Amniotic epithelial cell (primary cell): ENCODE data around the gene PRDM16.

ENCODE experiments used
- DNase-seq: peaks from one replicate; pipeline ENCODE4 v3.0.0-alpha.2; 2010; ENCODE audit warnings: low read depth

Gene PRDM16

DNA sequence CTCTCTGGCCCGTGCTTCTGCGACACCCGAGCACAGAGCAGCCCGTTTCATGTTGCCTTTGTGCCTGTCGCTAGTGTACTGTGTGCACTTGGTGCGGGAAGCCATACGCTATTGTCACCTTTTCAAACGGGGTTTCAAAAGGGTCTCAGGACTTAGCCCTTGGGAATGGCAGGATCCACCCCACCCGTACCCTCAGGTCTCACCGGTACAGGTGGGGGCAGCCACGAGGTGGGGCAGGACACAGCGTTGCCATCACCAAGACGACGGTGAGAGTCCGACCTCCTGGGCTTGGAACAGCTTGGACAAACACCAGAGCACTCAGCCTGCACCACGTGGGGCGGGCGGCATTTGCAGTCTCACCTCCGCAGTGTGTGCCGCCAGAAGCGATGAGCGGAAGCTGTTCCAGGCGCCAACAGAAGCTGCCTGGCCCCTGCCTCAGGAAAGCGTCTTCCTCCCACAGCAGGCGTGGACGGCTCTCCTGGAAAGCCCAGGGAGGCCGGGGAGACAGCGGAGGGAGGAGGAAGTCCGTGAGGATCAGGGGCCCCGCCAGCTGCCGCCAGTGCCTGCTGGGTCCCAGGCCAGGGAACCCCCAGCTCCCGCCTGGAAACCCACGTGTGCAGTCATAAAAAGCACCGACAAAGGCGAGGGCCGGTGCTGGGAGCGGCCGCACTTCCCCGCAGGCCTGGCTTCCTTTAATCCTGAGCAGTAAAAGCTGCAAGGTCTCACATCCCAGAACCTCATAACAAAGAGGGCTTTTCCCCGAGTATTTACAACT is 254.2 kb downstream of the PRDM16 start:
- no peak for DNase-seq

DNA sequence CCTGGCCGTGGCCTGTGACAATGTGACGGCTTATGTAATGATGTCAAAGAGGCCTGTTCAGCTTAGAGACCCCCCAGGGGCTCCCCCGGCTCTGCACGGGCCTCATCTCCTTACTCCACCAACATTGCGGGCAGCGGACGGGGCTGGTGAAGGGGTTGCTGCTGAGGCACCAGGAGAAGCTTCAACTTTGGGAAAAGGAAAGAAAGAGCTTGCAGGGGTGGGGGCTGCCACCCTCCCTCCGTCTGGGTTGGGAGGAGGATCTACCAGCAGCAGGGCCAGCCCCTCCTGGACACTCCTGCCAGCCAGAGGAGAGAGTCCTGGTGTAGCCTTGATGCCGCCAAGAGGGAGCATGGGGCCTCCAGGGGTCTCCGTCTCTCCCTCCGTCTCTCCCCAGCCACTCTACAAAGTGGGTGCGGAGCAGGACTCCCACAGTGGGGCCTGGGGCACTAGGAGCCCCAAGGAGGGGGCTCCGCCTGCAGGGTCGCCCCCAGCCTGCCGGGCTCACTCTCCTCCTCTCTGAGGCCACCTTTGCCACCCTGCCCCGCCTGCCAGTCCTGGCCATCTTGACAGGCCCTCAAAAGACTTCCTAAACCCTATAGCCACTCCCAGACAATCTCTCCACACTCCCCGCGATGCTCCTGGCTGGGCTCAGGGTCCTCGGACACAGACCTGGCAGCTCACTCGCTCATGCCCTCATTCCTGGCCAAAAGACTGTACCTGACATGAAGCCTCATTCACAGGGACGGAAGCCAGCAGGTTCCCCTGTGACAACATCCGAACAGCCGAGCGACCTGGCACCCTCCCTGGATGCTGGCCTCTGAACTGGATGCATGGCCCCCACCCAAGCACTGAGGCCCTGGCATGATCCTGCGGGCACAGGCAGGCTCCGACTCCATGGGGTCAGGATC is 255.0 kb downstream of the PRDM16 start:
- DNase-seq = no peak

DNA sequence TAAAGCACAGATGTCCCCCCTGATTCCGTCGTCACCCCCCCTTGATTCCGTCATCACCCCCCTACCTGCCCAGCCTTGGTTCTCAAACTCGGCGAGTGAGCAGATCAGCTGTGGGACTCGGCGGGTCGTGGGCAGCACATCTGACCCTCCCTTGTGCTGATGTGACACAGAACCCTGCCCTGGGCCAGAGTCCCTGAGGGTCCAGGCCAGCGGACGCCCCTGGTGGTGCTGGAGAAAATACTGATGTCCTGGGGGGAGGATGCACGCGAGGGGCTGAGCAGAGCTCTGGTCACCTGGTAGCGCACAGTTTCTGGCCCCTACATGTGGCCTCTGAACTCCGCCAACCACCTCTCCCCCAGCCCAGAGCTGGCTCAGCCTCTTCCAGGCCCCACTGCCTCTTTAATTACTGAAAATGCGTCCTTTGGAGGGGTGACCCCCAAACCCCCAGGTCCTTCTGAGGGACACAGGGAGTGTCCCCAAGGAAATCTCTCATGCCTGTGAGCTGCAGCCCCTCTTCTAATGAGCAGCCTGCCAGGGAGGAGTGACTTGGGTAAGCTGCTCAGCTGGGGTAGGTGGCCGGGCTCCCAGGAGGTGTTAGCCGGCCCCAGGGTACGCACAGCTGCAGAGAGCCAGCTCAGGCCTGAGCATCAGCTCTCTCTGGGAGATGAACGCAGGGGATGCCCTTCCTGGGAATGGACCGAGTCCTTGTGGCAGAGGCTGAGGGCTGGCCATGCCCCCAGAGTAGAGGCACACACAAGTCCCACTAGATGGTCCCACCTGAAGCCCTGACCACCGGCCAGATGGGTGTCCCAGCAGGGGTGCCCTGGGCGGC is 255.9 kb downstream of the PRDM16 start:
- no peak for DNase-seq

DNA sequence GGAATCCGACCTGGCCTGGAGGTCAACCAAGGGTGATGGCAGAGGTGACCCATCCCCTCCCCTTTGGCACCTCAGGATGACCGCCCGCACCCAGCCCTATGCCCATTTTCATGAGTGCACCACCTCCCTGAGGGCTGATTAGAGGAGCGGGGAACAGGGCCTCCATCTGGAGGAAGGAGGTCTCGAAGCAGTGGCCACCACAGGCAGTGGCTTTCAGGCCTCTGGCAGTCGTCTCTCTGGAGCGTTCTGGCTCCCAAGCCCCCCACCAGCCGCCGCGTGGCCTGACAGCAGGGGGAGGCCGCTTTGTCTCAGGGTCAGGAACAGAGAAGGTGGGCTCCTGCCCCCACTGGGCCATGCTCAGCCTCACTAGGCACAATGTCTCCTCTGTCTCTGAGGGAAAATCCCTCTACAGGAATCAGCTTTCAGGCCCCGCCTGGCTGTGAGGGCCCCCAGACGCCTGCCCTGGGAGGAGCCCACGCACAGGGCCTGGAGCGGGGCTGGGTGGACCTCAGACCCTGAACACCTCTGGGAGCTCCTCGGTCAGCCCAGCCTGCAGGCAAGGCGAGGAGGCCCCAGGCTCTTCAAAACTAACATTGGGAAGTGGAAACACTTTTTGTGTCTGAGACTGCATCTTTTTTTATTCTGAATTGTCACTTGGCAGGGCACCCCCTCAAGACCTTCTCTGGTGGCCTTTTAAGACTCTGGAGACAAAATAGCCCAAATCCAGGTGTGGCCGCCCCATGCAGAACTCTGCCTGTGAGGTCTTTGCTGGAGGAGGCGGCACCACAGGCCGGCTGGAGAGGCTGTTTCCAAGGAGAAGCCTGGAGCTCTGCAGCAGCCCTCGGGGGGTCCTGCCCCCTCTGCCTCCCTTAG is 257.7 kb downstream of the PRDM16 start:
- DNase-seq = no peak

DNA sequence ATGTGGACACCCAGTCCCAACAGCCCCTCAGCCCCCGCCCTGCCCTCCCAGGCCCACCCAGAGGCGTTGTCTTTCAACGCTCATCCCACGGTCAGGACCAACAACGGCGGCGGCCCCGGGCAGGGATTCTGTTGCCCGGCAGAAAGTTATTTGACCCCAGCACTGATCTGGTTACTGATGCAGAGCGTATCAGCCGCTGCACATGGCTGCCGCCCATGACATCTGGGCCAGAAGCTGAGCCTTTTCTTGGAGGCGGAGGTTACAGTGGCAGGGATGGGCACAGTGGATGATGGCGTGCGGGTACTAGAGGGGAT is 258.3 kb downstream of the PRDM16 start:
- DNase-seq = no peak

DNA sequence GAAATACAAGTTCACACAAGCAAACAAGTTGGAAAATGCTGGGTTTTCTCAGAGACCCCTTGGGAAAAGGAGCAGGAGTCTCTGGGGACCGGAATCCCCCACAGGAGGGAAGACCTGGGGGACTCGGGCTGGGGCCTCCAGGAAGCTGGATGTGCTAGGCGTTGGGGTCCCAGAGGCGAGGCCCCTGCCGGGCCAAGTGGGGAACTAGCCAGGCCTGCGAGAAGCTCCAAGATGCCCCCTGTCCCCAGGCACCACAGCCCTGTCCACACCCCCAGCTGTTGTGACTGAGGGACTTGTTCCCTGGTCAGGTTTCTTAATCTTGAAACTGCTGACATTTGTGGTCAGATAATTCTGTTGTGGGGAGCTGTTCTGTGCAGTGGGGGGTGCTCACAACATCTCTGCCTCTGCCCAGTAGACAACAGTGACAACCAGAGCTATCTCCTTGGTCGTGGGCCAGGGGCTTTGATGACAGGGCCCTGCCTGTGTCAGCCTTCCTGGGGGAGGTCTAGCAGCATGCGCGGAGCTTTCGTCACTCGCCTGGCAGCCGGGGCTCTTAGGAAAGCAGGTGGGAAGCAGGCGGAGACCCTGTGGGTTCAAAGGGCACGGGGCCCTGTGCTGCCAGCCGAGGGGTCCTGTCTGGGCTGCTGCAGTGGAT is 259.1 kb downstream of the PRDM16 start:
- DNase-seq = no peak

DNA sequence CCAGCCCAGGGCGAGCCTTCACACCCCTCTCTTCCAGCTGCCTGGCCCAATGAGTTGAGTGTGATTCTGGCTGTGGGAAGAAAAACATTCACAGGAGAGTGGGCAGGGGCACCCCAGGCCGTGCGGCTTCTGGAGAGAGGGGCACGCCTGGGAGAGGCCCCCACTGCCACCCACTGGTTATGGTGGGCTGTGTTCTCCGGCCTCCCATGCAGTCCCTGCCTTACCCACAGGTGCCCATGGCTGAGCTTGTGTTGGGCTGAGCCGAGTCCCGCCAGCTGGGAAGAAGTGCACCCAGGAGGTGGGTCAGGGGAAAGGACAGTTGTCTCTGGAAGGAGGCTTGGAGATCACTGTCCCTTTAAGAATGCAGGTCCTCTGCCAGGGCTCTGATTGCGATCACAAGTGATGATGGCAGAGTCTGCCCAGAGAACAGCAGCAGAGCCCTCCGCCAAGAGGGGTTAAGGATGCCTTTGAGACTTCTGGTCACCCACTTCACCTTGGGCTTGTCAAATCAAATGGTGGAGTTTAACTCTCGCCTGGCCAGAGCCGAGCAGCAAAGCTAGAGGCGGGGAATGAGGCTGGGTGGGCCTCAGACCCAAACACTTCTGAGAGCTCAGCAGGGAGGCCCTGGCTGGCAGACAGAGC is 260.8 kb downstream of the PRDM16 start:
- no peak for DNase-seq

DNA sequence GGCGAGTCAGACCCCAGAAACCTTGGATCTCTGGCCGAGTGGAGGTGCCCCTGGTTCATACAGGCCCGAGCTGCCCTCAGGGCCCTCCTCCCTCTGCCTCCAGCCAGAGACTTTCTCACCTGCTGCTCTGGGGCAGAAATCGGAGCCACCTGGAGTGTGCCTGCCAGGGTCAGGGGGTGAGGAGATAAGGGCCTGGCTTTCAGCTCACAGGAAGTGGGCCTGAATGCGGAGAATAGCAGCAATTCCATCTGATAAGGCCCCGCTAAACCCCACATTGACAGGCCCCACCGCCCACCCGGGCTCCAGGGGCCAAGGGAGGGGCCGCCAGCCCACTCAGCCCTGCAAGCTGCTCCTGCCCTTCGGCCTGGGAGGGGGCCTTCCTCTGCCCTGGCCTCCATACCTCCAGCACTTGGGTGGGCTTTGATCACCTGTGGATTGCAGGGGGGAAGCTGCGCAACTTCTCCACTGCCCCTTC is 261.8 kb downstream of the PRDM16 start:
- no peak for DNase-seq

DNA sequence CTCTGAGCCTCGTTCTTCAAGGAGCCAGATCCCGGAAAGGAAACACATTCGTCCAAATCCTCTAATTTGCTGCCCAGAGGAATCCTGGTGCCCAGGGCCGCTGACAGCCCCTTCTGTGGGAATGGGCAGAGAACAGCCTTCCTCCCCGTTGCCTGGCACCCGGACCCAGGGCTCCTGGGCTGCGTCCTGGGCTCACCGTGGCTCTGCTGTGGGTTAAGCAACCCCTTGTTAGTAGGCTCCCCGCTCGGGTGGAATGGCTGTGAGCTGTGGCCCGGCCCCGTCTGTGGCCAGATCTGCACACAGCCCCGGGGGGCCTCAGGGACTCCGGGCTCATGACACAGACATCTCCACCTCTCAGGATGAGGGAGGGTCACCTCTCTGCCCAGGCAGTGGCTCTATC is 262.6 kb downstream of the PRDM16 start:
- no peak for DNase-seq

DNA sequence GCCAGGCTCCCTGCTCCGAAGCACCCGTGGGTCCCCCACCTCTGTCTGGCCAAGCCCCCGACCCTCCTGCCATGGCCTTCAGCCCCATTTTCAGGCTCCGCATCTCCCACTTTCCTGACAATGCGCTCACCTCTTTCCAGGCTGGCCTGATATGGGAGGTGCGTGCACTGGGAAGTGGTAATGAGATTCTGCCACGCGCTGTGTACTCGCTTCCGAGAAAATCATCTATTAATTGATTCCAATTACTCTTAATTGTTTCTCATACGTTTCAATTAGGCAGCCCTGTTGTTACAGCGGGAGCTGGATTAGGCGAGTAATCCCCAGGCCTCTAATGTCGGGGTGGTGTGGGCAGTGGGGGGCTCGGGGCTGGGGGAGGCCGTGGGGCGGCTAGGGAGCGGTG is 263.0 kb downstream of the PRDM16 start:
- no peak for DNase-seq

DNA sequence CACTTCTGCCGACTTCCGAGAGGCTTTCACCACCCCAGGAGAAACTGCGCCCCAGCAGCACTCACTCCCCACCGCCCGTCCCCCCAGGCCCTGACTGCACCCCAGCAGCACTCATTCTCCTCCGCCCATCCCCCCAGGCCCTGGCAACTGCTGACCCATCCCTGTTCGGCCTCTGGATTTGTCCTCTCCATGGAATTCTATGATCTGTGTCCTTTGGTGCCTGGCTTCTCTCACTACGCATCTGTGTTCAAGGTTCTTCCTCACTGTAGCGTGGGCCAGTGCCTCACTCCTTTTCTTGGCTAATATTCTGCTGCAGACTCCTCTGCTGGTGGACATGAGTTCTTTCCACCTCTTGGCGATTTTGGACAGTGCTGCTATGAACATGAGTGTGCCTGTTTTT is 263.7 kb downstream of the PRDM16 start:
- no peak for DNase-seq

DNA sequence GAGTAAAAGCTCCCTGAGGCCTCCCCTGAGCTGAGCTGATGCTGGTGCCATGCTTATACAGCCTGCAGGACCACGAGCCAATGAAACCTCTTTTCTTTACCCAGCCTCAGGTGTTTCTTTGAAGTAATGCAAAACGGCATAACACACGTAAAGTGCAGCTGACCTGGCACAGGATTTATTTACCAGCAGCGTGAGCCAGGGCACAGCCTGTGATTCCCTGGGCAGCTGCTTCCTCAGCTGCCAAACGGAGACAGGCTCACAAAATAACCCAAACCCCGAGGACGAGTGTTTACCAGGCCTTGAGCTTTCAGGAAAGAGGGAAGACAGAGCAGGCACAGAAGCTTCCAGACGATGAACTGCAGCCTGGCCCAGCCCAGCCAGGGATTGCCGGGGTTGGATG is 264.9 kb downstream of the PRDM16 start:
- DNase-seq = no peak

DNA sequence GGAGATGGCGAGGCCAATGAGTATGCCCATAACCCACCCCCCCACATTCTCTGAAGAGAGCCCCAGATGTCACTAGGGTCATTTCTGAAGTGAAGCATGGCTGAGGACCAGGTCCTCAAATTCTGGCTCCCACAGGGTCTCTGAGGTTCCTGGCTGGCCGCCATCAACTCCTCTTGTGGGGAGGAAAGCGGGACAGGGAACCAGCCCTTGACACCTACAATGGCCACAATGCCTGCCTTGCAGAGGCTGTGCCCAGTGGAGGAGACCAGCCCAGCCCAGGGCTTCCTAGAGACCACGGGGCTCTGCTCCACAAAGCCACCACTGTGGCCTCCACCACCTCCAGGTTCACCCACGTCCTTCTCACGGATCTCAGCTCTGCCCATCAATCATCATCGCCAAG is 265.4 kb downstream of the PRDM16 start:
- no peak for DNase-seq

DNA sequence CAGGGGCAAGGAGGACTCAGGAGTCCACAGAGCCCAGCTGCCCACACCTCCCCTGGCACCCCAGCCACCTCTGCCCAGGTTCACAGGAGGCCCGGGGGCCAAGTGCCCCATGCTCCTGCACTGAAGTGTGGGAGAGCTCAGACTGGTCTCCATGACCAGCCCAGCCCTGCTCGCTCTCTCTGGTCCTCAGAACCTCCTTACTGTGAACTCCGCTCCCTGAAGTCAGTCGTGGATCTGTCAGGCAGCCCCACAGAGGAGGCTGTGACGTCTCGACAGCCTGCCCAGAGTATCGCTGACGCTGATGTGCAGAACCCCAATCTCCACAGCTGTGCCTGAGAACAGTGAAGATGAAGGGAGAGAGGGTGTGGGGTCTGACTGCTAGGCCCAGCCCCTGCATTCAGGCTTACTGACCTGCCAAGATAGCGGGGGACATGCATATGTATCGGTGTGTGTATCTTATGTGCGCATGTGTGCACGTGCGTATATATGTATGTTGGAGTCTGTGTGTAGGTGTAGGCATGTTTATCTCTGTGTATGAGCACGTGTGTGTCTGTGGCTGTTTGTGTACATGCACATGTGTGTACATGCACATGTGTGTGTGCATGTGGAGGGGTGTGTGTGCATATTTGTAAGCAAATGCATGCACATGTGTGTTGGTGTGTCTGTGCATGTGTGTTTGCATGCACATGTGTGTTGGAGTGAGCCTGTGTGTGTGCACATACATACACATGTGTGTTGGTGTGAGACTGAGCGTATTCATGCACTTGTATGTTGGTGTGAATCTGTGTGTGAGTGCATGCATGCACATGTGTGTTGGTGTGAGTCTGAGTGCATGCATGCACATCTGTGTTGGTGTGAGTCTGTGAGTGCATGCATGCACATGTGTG is 267.0 kb downstream of the PRDM16 start:
- DNase-seq = no peak

DNA sequence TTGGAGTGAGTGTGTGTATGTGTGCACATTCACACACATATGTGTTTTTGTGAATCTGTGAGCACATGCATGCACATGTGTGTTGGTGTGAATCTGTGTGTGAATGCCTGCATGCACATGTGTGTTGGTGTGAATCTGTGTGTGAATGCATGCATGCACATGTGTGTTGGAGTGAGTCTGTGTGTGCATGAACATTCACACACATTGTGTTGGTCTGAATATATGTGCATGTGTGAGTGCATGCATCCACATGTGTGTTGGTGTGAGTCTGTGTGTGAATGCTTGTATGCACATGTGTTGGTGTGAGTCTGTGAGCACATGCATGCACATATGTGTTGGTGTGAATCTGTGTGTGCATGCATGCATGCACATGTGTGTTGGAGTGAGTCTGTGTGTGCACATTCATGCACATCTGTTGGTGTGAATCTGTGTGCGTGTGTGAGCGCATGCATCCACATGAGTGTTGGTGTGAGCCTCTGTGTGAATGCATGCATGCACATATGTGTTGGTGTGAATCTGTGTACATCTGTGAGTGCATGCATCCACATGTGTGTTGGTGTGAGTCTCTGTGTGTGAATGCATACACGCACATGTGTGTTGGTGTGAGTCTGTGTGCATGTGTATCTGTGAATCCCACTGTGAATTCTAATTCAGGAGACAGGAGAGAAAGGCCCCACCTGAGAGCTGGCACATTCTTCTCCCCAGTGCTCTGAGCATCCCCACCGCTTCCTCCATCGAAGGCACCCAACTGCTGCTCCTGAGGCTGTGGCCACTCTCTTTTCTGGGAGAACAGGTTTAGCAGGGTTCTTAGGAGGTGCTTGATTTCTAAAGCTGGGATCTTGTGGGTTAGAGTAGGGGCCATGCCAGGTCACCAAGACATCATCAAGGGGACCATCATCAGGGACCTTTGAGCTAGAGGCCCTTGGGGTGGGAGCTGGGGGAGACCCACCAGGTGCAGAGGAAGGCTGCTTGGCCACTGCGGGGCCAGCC is 267.9 kb downstream of the PRDM16 start:
- DNase-seq = no peak

DNA sequence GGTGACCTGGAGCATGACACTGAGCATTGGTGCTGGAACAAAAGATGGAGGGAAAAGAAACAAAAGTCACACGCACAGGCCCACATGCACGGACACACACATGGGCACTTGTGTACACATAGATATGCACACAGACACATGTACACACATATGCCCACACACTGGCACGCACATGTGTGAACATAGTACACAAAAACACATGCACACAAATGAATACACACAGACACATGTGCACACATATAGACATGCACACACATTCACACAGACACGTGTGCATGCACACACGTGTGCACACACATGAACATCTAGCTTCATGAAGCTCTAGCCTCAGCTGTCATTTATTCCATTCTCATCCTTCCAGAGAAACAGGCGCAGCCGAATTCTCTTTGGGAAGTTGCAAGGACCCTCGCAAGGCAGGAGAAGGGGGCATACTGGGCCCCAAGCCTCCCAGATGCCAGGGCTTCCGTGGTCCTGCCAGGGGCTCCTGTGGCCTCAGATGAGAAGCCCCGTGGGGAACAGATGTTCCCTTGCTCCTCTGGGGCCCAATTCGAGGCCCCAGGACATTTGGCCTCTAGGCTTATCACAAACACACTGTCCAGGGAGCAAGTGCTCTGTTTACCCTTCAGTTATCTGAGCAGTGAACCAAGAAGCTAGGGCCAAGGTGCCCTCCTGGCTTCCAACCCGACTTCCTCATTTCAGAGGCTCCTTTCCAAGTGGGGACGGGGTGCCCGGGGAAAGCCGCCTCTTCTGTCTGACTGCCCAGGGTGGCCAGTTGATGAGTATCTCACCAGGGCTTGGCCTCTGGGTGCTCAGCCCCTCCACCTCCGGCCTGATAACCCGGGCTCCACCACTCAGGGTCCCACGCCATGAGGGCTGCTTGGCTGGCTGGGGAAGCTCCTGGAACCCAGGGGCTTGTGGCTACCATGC is 269.1 kb downstream of the PRDM16 start:
- no peak for DNase-seq

DNA sequence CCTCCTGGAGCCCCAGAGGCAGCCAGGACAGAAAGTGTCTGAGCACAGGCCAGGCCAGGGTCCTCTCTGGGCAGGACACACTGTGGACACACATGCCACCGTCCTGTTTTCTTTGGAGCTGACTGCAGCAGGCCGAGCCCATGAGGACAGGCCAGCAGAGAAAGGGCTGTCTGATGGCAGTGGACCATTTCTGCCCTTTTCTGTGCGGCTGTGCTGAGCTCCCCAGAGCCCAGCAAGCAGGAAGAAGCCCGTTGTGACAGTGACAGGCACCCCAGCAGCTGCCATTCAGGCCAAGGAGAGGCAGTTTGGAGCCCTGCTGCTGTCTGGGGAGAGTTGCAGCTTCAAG is 269.7 kb downstream of the PRDM16 start:
- DNase-seq = no peak
